ENCODE results near the gene PEMT. TPM values are rescaled to one million over a fixed set of nuclear protein-coding genes. Genes with fewer than 3 reads are reported as not detected.

PEMT gene
- total and polyA plus RNA-seq, 2 of the 8 experiments (the other 6 are each of a cell fraction or from before 2014, with no cell fraction given) = 42.0 to 118 TPM

- no peak overlapping the region for H2BK12ac ChIP-seq (ENCODE audit: low read depth, low read length)
- no peak overlapping the region for H2BK20ac ChIP-seq (ENCODE audit: low read length)
- H2AK5ac ChIP-seq (ENCODE audit: low read depth, low read length) = no peak overlapping the region
- no peaks in the 10 kb centered on the region for H3K27me3 ChIP-seq (replicated peaks in 1 of 4; ENCODE audit: control insufficient read depth in 3 of 4, extremely low read depth in 1 of 4, insufficient read depth in 3 of 4, low read length in 3 of 4)
- FAIRE-seq (no peak), DNase-seq (ENCODE audit: low read depth in 1 of 2, low spot score in 2 of 2) (no peak)
- H4K91ac ChIP-seq (replicated peaks; ENCODE audit: insufficient read length, low read length) = no peak overlapping the region
- no peaks in the 10 kb centered on the region; a peak in 2 of 8 replicates for H3K36me3 ChIP-seq (ENCODE audit: control insufficient read depth in 2 of 4, insufficient read depth in 4 of 4, low read length in 3 of 4)
- H3K4ac ChIP-seq (replicated peaks; ENCODE audit: insufficient read length, low read depth, low read length) = no peak overlapping the region
- H3K27ac ChIP-seq (ENCODE audit: low read depth, low read length) = no peak overlapping the region
- no peak overlapping the region for H3K9ac ChIP-seq (replicated peaks in 1 of 4; ENCODE audit: extremely low read depth in 1 of 4, low read depth in 3 of 4, low read length in 3 of 4)
- no peak overlapping the region for H3K56ac ChIP-seq (replicated peaks; ENCODE audit: insufficient read length, low read depth, low read length)
- H3K4me3 ChIP-seq (ENCODE audit: extremely low read depth in 1 of 4, insufficient read depth in 2 of 4, low read depth in 3 of 4, low read length in 4 of 4) = no peak overlapping the region
- H4K5ac ChIP-seq (ENCODE audit: insufficient read length, low read depth, low read length) = no peak overlapping the region
- CTCF ChIA-PET (ENCODE audit: partially characterized antibody) = interaction anchor here (0.6 to 7.0 kb wide), 6 partner anchors 11 to 83 kb away, joined by 3 to 56 read pairs (median 3); no protein-coding TSS in a partner anchor
- WGBS, 2 experiments (ENCODE audit: extremely low coverage in 1 of 2, insufficient coverage in 1 of 2, insufficient read length in 1 of 2, insufficient replicate concordance in 2 of 2, low coverage in 1 of 2, low lambda C conversion rate in 2 of 2, missing lambda C conversion rate in 1 of 2) = 90% methylated on average over 8 of the region's 8 CpGs; no CpG with 5 or more reads in 1 of the 2 experiments
- peaks cover 2% of the 10 kb centered on the region for H3K79me1 ChIP-seq (ENCODE audit: low read depth, low read length)
- POLR2A ChIA-PET (ENCODE audit: partially characterized antibody) = interaction anchor here (0.6 to 1.0 kb wide), 2 partner anchors 11 to 343 kb away, joined by 3 read pairs; partner anchors contain the start of gene FLCN
- H2AFZ ChIP-seq (ENCODE audit: low read length) = no peak overlapping the region
- H2BK5ac ChIP-seq (ENCODE audit: low read depth, low read length) = no peak overlapping the region
- no peak overlapping the region for H3K23ac ChIP-seq (ENCODE audit: insufficient read length)
- H3K23me2 ChIP-seq (ENCODE audit: low read depth, low read length) = no peaks in the 10 kb centered on the region
- no peak overlapping the region for H3K4me2 ChIP-seq (ENCODE audit: insufficient read depth in 1 of 2, low read depth in 2 of 2, low read length in 2 of 2)
- no peak overlapping the region for H4K8ac ChIP-seq (ENCODE audit: extremely low read depth, insufficient read depth, low read length)
- no peak overlapping the region for H2BK120ac ChIP-seq (replicated peaks; ENCODE audit: low read depth, low read length)
- no peaks in the 10 kb centered on the region for H3K9me3 ChIP-seq (ENCODE audit: insufficient read depth in 2 of 2, low read depth in 1 of 2, low read length in 1 of 2)
- no peak overlapping the region for H3K14ac ChIP-seq (ENCODE audit: insufficient read length)
- H2BK15ac ChIP-seq (ENCODE audit: low read length) = no peak overlapping the region
- H3K18ac ChIP-seq (ENCODE audit: extremely low read depth, low read length) = no peak overlapping the region
- H3K4me1 ChIP-seq (replicated peaks in 1 of 4; ENCODE audit: control insufficient read depth in 3 of 4, insufficient read depth in 4 of 4, low read length in 3 of 4) = no peaks in the 10 kb centered on the region
- H3K79me2 ChIP-seq (ENCODE audit: control insufficient read depth in 1 of 2, insufficient read depth in 2 of 2, low read length in 2 of 2) = no peaks in the 10 kb centered on the region; a peak in 1 of 4 replicates
- peaks cover 0 to 2% of the 10 kb centered on the region in 2 experiments for H4K20me1 ChIP-seq (replicated peaks in 1 of 2; ENCODE audit: control insufficient read depth in 1 of 2, insufficient read depth in 2 of 2, low read length in 2 of 2)
- TF ChIP-seq BACH1 (IDR thresholded peaks at IDR 0.05; ENCODE audit: low read length) (no peak), SP4 (IDR thresholded peaks at IDR 0.05; ENCODE audit: low read length) (no peak), ATF3 (IDR thresholded peaks at IDR 0.05; ENCODE audit: insufficient read depth, low read depth, low read length) (no peak), SIN3A (conservative IDR thresholded peaks at IDR 0.05 in 1 of 2, IDR thresholded peaks at IDR 0.05 in 1 of 2; ENCODE audit: low read depth in 1 of 2, low read length in 2 of 2) (no peak), BCL11A (IDR thresholded peaks at IDR 0.05; ENCODE audit: low read depth in 2 of 2, low read length in 2 of 2) (no peak), CEBPB (IDR thresholded peaks at IDR 0.05; ENCODE audit: low read depth, low read length) (no peak), KDM1A (IDR thresholded peaks at IDR 0.05; ENCODE audit: borderline replicate concordance, low read length) (no peak), RBBP5 (IDR thresholded peaks at IDR 0.05; ENCODE audit: borderline replicate concordance, low read depth, low read length) (no peak), EP300 (IDR thresholded peaks at IDR 0.05; ENCODE audit: borderline replicate concordance in 1 of 2, low read depth in 2 of 2, low read length in 2 of 2) (no peak), HDAC2 (IDR thresholded peaks at IDR 0.05; ENCODE audit: borderline replicate concordance in 1 of 2, low read depth in 2 of 2, low read length in 2 of 2) (no peak)
Measured at GRCh38 chr17:17579691-17580090, 11.8 kb downstream of the PEMT start.

Data from H1 (cell line).